Activated CD4-positive, alpha-beta T cell treated with anti-CD3 and anti-CD28 coated beads, Interleukin-2, Interleukin-4, amounts not matched to agents 100 ng/mL and 50 ng/mL, durations not matched to agents 16 hours and 8 hours (primary cell): Measurements from ENCODE around the gene SOX14.

Experiments used
- DNase-seq: peaks from one replicate; pipeline ENCODE4 v3.0.0-alpha.2; 2020; ENCODE audit warnings: low spot score

The SOX14 gene

DNA sequence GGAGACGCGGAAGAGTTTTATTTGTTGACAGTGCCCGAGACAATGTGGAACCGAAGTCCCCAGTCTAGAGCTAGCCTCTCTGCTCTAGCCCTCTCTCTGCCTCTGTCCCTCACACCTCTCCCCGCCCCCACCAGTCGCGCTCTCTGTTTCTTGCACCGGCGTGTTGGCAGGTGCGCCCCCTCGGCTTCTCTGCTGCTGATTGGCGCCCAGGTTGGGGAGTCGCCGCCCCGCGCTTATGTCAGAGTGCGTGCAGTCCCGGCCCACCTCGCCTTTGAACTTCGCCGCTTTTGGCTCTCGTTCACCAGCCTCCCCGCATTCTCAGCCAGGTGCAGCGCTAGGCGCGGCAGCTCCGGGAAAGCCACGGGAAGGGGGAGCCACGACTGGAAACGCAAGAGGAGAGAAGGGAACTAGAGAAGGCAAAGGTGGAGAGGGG is at the start of gene SOX14:
TSS of gene SOX14 (plus strand) at position 315 of the 433 bp plus-strand sequence. CDS start 470 bp downstream, outside the sequence.
- no peak for DNase-seq

DNA sequence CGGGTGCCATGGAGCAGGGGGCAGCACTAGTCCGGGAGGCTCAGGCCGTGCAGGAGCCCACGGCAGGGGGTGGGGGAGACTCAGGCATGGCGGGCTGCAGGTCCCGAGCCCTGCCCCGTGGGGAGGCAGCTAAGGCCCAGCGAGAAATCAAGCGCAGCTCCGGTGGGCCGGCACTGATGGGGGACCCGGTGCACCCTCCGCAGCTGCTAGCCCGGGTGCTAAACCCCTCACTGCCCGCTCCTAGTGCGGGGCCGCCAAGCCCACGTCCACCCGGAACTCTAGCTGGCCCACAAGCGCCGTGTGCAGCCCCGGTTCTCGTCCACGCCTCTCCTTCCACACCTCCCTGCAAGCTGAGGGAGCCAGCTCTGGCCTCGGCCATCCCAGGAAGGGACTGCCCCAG is 49.6 kb upstream of the SOX14 start:
- DNase-seq: no peak

DNA sequence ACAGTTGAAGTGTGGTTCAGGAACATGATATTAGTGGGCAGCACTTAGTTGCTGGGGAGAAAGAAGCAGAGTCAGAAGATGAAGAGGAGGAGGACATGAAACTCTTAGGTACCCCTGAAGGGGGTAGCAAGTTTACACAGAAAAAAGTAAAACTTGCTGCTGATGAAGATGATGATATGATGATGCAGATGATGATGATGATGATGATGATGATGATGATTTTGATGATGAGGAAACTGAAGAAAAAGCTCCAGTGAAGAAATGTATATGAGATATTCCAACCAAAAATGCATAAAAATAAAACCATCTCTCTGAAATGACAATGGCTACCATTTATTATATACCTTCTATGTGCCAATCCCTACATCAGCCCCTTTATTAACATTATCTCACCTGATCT is 39.9 kb upstream of the SOX14 start:
- no peak for DNase-seq

DNA sequence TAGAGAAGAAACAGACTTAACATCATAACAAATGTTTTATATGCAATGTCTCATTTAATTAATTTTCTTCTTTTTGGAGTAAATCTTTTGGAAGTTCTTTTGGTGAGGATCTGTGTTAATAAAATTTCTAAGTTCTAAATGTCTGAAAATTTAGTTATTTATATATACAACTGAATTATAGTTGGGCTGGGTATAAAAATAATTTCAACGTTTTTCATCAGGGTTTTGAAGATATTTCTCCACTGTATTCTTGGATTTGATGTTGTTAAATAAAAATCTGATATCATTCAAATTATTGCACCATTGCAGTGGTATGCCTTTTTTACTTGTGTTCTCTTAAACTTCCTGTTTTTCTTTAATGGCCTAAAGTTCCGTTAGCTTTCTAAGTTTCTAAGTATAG is 26.9 kb upstream of the SOX14 start:
- DNase-seq: no peak

DNA sequence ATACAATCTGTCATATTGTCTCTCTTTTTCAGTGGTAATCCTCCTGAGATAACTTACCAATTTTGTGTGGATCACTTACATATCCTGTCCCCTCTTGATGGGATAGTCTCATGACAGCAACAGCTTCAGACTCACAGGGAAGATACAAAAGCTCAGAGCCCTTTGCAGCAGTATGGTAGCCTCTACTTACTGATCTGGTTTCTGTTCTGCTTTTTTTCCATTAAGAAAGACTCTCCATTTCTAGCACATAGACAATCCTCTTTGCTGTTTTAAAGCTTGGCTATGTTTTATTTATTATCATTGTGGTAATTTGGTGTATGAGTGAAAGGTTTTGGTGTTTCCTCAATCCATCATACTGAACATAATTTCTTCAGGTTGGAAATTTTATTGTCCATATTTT is 25.4 kb upstream of the SOX14 start:
- no peak for DNase-seq

DNA sequence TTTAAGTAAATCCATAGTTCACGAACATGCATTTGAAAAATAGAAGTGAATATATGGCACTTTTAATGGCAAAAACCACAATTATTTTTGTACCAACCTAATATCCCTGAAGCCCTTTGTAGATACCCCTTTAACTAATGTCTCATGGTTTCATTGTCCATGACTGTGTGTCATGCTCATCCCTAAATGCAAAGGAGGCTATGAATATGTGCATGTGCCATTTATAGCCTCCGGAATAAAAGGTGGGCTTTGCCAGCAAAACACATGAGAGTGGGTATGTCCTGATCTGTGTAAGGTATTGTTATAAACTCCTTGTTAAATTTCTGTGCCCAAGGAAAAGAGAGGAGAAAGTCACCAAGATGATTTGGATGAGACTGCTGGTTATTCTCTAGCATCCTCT is 20.5 kb upstream of the SOX14 start:
- DNase-seq: no peak

DNA sequence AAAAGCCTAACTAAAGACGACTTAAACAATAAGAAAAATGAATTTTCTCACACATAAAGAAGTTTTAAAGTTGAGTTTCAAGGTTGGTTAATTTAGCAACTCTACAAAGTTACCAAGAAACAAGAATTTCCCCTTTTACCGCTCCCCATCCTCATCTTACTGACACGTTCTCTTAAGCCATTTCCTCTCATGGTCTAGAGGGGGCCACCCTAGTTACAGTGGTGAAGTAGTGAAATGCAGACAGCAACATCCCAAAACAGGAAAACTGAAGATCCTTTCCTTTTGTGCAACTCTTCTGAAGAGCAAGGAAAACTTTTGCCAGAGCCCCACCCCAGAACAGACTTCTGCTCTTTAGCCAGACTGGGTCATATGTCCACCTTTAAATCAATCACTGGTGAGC is 17.3 kb upstream of the SOX14 start:
- DNase-seq: no peak

DNA sequence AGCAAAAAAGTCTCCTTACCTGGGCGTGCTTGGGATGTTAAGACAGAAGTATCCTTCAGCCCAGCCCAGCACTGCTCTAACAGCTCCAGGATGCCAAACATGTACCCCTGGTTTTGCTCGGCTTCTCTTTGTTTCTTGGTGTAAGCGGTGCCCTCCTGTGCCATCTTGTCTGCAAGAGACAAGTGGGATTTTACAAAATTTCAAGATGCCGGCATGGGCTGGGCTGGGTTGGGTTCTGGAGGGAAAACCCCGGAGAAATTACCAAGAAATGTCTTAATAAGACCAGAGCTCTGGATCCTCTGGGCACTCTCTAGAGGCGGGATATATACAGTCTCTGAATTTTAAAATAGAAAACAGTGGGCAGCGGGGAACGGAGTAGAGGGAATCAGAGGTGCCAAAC is 4.6 kb upstream of the SOX14 start:
- no peak for DNase-seq

DNA sequence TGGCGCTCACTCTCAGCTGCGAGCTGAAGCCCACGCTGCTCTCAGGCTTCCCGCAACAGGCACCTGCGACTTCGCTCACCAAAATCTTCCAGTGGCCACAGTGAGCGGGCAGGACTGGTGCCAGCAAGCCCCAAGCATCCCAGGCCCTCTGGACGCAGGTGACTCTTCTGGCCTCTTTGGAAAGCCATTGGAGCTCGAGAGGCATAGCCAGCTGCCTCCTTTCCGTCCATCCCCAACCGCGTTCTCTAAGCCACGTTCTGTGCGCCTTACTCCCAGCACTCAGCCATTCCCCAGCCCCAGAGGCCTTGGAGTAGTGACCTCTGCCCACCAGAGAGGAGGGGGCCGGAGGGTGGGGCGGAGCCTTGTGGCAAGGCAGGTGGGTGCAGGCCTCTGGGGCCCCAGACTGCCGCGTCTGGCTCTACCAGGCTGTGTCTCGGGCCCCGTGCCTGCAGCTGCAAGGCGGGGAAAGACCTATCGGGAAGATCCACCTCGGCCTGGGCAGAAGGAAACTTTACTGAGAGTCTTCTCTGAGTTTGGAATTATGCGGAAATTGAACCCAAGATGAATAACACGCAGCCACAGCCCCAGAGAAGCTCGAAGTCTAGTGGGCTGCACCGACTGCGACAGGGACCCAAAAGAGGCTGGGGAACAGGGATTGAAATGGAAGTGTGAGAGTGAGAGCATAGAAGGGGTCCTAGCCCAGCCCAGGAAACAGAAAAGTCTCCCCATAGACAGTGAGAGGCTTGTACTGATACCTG is 3.6 kb upstream of the SOX14 start:
- DNase-seq: no peak

DNA sequence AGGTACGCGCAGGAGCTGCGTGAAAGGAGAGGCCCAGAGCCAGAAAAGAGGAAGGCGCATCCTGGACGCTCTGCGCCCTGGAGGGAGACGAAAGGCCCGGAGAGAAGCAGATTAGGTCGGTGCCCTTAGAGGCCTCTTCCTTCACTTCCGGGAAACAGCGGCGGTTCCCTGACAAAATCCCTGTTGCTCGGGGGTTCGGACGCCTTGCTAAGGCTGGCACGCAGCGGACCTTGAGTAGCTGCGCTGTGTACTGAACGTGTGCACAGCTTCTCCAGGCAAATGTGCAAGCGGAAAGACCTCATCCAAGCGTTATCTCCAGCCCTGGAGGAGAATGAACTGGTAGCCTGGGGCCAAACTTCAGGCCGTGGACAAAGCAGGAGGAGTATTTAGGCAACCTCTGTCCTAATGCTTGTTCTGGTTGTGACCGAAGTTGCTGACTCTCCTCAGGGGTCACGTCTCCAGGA is 3.0 kb upstream of the SOX14 start:
- no peak for DNase-seq

DNA sequence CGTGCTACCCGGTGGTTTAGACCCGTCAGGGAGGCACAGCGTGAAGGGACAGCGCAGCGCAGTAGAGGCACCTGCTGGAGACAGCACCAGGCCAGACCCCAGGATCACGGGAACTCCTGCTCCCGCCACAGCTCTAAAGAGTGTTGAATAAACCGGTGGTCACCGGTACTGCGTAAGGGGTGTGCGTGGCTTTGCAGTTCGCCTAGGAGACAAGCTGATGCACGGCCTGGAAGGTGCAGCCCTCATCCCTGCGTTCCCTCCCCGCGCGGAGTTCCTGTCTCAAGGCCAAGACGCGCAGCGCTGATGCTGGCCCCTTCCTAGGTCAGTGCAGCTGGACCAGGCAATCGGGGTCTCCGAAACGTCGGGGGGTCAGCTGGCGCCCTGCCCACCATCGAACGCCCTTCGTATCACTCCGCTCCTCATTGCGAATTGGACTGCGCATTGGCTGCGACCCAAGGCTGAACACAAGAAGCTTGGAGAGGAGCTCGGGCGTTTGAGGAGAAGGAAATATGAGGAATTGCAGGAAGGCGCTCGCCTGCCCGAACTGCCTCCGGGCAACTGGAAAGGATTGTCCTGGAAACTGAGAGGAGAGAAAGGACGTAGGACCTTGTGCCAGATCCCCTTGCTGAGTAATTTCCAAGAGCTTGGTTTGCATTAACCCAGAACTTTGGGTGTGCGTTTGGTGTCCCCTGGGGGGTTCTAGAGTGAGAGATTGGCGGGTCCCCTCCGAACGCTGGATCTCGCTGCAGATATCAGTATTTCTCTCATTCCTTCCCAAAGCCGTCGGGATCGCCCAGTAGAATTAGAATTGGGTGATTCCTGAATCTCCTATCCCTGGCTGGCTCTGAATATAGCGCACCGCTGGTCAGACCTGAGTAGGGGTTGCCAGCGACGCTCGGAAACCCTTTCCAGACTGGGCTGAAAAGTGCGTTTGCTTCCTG is 2.3 kb upstream of the SOX14 start:
- DNase-seq: no peak

DNA sequence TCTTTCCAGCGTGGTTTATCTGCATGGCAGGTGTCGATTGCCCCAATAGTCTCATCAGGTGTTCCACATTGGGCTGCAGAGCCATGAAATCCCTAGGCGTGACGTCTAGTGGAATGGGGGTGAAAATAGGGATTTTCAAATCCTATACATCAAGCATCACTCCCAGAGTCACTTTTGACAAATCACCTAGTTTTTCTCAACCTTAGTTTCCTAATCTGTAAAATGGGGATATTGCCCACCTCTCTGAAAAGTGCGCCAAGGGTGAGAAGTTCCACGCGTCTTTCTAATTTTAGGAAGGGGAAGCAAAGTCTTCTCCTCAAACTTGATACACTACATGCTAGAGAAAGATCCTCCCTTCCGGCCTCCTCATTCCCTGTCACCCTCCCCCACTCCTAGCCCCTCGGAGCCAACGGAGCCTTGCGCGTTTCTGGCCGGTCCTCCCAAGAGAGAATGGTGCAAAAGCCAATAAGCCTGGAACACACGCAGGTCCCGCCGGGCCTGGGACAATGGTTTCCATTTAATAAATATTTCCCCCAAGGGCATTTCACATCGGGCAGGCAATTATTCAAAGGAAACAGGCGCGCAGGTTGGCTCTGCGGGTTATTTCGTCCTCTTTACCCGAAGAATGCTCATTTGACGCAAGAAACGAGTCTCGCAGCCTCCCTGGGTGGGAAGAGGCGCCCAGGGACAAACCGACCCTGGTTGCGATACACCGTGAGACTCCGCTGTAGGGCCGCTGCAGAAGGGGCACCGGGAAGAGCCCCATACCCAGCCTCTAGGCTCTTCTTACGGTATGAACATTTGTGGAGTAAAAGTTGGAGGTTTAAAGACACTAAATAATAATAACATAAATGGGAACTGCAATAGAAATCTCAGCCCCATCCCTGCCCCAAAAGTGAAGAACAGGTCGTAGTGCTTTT is 1.2 kb upstream of the SOX14 start:
- DNase-seq: no peak

DNA sequence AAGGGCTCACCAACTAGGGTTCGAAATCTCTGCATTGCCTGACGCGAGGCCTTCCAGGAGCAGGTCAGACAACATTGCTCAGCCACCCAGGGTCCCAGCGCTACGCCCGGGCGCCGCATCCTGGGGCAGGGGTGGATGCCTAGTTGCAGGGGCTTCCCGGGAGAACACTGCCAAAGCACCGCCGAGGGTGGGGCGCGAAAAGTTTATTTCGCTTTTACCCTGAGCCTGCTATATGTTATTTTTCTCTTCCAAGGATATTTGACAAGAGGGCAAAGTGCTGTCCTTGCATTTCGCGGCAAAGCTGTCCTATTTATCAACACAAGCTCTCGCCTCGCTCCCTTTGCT is 549 bp upstream of the SOX14 start:
- DNase-seq: no peak

DNA sequence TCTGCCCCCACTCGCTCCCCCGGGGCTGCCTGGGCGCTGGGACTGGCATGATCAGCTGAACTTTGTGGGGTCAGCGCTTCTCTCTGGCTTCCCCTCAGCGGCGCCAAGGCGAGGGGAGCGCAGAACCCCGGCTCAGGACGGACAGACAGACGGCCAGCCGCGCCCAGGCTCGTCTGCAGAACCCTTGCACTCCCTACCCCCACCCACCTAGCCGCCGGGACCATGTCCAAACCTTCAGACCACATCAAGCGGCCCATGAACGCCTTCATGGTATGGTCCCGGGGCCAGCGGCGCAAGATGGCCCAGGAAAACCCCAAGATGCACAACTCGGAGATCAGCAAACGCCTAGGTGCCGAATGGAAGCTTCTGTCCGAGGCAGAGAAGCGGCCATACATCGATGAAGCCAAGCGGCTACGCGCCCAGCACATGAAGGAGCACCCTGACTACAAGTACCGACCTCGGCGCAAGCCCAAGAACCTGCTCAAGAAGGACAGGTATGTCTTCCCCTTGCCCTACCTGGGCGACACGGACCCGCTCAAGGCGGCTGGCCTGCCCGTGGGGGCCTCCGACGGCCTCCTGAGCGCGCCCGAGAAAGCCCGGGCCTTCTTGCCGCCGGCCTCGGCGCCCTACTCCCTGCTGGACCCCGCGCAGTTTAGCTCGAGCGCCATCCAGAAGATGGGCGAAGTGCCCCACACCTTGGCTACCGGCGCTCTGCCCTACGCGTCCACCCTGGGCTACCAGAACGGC is 621 bp downstream of the SOX14 start:
- no peak for DNase-seq

DNA sequence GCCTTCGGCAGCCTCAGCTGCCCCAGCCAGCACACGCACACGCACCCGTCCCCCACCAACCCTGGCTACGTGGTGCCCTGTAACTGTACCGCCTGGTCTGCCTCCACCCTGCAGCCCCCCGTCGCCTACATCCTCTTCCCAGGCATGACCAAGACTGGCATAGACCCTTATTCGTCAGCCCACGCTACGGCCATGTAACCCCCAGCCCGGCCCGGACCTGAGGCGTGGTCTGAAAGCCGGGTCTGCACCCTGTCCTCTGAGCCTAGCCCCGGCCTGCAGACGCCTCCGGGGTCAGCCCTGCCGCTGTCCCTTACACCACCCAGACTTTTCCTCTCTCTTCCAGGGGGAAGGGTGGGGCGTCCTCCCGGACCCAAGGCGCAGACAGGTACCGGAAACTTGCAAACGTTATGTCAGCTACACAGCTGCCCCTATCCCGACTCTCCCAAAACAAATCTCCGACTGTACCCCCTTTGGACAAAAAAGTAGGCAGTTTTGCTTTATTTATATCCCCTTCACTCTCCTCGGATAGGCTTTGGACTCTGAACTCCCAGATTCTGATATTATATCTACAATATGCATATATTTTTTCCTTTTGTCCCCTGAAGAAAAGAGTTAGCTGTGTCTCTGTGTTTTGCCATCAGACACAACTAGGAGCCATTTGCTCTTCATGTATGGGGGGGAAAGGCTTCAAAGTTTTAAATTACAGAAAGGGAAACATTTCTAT is 1.4 kb downstream of the SOX14 start:
- no peak for DNase-seq

DNA sequence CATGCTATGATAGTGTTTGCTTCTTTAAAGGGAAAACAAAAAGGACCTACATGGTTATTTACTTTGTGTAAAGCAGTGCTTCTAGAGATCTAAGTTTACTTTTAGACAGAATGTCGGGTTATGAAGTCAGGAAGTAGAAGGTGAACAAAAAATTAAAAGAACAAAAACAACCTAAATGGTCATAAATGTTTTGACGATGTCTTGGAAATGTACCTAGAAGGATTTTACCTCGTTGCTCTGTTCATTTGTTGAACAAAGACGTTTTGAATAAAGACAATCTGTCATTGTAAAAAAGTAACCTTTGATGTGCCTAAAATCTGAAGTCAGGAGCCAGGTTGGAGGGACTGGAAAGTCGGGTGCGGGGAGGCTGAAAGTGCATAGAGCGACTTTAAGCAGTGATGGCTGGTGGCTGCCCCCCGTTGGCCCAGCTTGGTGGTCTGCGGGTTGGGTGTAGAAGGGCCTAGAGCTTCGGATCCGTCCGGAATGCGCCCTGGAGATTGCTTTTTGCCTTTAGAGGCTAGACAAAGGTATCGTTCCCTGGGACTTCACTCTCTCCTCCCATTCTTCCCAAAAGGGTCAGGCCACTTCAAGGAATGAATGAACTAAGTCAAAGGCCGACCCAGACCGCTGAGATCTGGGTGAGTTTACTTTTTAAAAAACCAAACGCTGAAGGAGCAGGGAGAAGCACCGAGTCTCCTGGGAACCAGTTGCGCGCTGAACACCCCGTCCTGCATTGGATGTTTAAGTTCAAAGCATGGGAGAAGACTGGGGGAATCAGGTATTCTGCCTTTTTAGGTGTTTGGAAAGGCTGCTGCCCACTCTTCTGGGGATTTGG is 2.1 kb downstream of the SOX14 start:
- DNase-seq: no peak

DNA sequence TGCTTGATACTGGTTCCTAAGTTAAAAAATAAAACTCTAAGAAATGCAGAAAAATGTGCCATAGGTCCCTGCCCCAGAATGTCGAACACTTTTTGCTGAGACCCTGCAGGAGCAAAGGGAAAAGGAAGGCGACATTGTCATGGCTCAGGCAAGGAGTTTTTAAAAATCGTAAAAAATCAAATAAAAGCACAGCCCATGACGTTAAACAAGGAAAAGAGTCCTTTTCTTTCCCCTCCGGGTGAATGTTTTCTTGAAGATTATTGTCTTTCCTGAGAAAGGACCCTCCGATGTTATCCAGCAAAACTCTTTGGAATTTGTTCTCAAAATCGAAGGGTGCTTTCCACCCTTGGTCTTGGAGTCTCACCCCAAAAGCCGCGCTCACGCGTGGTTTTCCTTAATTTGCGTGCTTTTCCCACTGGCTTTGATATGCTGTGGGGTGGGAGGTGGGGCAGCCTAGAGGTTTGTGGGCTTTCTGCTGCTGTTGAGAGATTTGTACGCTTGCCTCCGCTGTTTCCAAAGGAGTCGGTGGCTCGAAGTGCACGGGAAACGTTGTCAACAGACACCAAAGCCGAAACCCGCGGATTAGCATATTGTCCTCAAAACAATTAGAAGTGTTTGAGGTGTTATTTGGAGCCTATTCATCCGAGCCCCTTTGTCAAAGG is 2.9 kb downstream of the SOX14 start:
- DNase-seq: no peak

DNA sequence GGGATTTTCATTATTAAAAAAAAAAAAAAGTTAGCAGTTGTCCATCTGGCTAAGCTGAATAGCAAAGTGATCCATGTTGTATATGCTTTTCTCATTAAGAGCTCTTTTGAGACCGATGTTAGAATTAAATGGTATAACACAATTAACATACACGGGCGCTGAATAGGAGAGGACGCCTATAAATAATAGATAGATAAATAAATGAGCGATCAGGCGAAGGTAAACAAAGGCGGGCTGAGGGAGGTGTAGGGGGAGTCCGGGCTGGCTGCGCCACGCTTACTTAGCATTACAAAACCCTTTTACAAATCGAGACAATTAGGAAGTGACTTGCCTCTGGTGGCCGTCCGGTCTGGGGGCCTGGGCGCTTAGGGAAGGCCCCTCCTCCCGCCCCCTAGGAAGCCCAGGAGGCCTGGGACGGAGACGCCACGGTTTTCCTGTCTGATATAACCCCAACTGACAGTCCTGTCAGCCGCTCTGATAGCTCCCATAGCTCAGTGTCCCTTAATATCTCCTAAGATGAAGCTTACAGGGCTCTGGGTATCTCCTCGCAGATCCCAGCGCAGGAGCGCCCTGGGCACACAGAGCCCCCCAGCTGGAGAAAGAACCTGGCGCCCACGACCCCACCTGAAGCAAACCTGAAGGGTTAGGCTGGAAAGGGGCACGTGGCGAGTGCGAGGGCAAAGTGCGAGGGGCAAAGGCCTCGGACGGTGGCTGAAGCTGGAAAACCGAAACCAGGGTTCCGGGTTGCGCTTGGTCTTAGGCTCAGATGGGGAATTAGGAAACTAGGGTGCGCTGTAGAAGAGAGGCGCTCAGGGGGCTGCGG is 3.6 kb downstream of the SOX14 start:
- DNase-seq: no peak
